Measurements from ENCODE around the gene BRD1.

BRD1 gene

DNA sequence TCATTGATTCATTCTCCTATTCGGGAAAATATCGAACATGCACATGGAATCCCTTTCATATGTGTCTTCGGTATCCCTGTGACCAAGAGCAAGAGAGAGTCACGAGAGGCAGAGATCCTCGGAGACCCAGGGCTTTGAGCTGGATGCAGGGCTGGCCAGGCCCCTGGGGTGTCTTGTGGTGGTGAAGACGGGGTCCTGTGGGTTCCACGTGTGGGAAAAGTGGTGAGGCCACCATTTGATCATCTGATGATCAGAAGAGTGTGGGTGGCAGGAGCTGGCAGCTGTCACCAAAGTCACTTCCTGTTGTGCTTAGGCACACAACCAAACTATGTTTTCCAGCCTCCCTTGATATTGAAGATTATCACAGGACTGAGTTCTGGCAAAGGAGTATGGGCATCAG is 94.0 kb downstream of the BRD1 start:
- TF ChIP-seq, protein P1, sequence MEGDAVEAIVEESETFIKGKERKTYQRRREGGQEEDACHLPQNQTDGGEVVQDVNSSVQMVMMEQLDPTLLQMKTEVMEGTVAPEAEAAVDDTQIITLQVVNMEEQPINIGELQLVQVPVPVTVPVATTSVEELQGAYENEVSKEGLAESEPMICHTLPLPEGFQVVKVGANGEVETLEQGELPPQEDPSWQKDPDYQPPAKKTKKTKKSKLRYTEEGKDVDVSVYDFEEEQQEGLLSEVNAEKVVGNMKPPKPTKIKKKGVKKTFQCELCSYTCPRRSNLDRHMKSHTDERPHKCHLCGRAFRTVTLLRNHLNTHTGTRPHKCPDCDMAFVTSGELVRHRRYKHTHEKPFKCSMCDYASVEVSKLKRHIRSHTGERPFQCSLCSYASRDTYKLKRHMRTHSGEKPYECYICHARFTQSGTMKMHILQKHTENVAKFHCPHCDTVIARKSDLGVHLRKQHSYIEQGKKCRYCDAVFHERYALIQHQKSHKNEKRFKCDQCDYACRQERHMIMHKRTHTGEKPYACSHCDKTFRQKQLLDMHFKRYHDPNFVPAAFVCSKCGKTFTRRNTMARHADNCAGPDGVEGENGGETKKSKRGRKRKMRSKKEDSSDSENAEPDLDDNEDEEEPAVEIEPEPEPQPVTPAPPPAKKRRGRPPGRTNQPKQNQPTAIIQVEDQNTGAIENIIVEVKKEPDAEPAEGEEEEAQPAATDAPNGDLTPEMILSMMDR (IDR thresholded peaks at IDR 0.05; ENCODE audit: low read length, missing control alignments), result no peak
- H3K4me3 ChIP-seq (replicated peaks; ENCODE audit: low read depth, low read length), result no peak overlapping the region
- DNase-seq (ENCODE audit: low read depth), result no peak

DNA sequence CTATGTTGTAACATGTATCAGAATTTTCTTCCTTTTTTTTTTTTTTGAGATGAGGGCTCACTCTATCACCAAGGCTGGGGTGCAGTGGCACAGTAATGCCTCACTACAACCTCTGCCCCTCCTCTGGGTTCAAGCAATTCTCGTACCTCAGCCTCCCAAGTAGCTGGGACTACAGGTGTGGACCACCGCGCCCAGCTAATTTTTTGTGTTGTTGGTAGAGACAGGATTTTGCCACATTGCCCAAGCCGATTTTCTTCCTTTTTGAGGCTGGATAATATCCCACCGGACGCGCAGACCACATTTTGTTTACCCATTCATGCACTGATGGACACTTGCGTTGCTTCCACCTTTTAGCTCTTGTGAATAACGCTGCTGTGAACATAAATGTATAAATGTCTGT is 97.0 kb downstream of the BRD1 start:
- TF ChIP-seq, protein P1 (IDR thresholded peaks at IDR 0.05; ENCODE audit: low read length, missing control alignments), result no peak
- DNase-seq (ENCODE audit: low read depth), result no peak

DNA sequence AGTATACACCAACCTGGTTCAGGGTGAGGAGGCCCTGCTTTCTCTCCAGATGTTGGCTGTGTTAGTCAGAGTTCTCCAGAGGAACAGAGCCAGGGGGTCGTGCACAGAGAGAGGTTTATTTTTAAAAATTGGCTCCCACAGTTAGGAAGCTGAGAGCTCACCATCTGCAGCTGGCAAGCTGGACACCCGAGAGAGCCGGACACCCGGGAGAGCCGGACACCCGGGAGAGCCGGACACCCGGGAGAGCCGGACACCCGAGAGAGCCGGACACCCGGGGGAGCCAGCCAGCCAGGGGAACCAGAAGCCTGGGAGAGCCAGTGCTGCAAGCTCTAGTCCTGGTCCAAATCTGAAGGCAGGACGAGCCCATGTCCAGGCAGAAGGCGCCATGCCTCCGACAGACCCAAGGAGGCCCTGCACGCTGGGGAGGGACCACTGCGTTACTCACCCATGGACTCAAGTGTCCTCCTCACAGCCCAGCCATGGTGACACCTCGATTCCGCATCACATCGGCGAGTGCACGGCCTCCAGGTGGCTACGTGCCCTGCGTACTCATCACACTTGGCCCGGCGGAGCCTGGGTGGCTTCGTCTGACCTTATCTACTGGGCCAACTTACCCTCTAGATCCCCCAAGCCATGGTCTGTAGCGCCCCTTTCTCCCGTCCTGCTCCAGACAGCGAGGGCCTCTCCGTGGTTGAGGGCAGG is 99.0 kb downstream of the BRD1 start:
- no peak overlapping the region for H3K4me3 ChIP-seq (replicated peaks; ENCODE audit: low read depth, low read length)
- TF ChIP-seq, protein P1 (IDR thresholded peaks at IDR 0.05; ENCODE audit: low read length, missing control alignments), result no peak
- no peak for DNase-seq (ENCODE audit: low read depth)

More for the DNA sequence above, 97.0 kb downstream of the BRD1 start:
- no peak overlapping the region for H3K4me3 ChIP-seq (replicated peaks; ENCODE audit: low read depth, low read length)

DNA sequence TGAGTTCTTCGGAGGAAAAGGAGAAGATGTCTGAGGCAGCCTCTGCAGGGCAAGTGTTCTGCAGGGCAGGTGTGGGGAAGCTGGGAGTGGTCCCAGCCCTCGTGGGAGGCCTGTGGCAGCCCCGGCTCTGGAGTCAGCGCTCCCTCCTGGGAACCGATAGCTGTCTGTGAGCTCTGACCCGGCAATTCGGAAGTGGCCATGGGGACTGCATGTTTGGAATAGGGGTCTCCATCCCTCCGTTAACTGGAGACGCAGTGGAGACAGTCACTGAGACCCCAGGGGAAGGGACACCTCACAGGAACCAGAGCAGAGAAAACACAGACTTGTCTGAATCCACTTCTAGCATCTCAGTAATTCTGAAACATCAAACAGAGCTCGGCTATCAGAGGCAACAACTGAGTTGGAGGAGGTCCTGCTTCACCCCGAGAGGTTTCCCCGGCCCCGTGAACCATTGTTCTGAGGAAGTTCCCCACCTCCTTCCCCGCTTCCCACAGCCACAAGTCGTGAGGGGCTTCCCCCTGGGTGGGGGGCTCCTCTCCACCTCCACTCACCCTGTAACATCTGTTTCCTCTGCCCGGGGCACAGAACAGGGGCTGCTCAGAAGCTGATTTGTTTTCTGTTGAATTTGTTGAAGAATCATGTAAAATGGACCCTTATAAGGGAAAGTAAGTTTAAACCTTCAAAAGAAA is 99.6 kb downstream of the BRD1 start:
- TF ChIP-seq, protein P1 (IDR thresholded peaks at IDR 0.05; ENCODE audit: low read length, missing control alignments), result no peak
- H3K4me3 ChIP-seq (replicated peaks; ENCODE audit: low read depth, low read length), result no peak overlapping the region
- no peak for DNase-seq (ENCODE audit: low read depth)

DNA sequence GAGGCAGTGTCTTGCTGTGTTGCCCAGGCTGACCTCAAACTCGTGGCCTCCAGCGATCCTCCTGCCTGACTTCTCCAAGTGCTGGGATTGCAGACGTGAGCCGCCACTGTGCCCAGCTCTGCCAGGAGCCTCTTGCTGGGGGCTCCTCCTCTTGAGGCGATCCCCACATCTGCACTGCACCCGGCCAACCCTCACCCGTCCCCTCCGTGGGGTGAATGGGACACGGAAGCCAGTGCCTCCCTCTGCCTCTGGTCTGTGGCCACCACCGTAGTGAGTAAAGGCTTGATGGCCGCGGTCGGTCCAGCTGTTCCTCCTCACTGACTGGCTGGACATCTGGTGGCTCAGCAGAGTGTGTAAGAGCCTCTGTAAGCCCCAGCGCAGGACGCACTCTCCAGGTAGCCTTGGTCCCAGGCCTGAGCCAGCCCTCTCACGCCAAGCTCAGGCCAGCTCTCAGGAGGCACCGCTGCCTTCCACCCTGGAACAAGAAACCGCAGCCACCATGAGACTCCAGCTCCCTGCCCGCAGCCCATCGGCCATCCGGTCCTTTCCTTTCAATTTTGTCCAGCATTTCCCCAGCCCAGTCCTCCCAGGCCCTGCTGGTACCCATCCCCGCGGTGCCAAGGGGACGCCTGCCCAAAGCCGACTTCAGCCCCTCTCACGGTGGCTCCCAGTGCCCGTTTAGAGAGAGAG is 100.3 kb downstream of the BRD1 start:
- TF ChIP-seq, protein P1 (IDR thresholded peaks at IDR 0.05; ENCODE audit: low read length, missing control alignments), result no peak
- no peak for DNase-seq (ENCODE audit: low read depth)
- H3K4me3 ChIP-seq (replicated peaks; ENCODE audit: low read depth, low read length), result no peak overlapping the region

DNA sequence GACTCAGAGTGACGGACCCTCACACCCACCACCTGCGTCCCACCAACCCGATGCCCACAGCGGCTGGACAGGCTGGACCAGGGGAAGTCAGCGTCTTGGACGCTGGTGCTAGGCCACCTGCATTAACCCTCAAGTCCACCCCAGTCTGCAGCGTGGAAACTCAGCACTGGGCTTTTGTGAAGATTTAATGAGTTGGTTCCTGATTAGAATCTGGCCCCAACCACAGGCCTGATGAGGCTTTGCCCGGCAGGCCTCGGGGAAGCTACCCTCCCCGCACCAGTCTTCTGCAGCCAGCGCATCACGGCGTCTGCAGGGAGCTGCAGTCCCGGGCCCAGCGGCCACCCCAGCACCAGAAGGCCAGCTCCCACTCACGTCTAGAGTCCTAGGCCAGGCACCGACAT is 101.0 kb downstream of the BRD1 start:
- no peak overlapping the region for H3K4me3 ChIP-seq (replicated peaks; ENCODE audit: low read depth, low read length)
- TF ChIP-seq, protein P1 (IDR thresholded peaks at IDR 0.05; ENCODE audit: low read length, missing control alignments), result no peak
- DNase-seq (ENCODE audit: low read depth), result no peak
